ENCODE measurements around the gene RRBP1. TPM values are rescaled to one million over a fixed set of nuclear protein-coding genes. Genes with fewer than 3 reads are reported as not detected.

RRBP1 gene
- total RNA-seq, 1 experiment from 2014 or later = 3.7 TPM

- Histone ChIP-seq H4K20me1 (ENCODE audit: insufficient read depth, low read depth, low read length) (no peaks in the 10 kb centered on the region), H3K27me3 (ENCODE audit: low read length) (no peaks in the 10 kb centered on the region), H3K36me3 (ENCODE audit: insufficient read depth, low read length) (no peaks in the 10 kb centered on the region), H3K9me2 (replicated peaks; ENCODE audit: insufficient read depth, low read length) (no peaks in the 10 kb centered on the region), H3K79me2 (ENCODE audit: low read length) (no peaks in the 10 kb centered on the region), H3K4me3 (ENCODE audit: low read length) (no peak overlapping the region), H3K9ac (ENCODE audit: low read length) (no peak overlapping the region), H3K4me2 (ENCODE audit: low read depth, low read length, poor library complexity, severe bottlenecking) (no peak overlapping the region), H3K27ac (ENCODE audit: low read length) (no peak overlapping the region), H2AFZ (ENCODE audit: low read length) (no peak overlapping the region), H3K9me3 (ENCODE audit: low read length) (no peaks in the 10 kb centered on the region), H3K4me1 (ENCODE audit: low read length) (no peaks in the 10 kb centered on the region)
- no peak for DNase-seq
Observed at GRCh38 chr20:17609811-17610377, 72.1 kb downstream of the RRBP1 start.

- no peak overlapping the region for H3K9ac ChIP-seq (ENCODE audit: low read length)
- no peak overlapping the region for H2AFZ ChIP-seq (ENCODE audit: low read length)
- H3K9me3 ChIP-seq (ENCODE audit: low read length) = no peaks in the 10 kb centered on the region
- H3K36me3 ChIP-seq (ENCODE audit: insufficient read depth, low read length) = no peaks in the 10 kb centered on the region
- H3K9me2 ChIP-seq (replicated peaks; ENCODE audit: insufficient read depth, low read length) = no peaks in the 10 kb centered on the region
- no peaks in the 10 kb centered on the region for H3K4me1 ChIP-seq (ENCODE audit: low read length)
- H3K4me3 ChIP-seq (ENCODE audit: low read length) = no peak overlapping the region
- H3K79me2 ChIP-seq (ENCODE audit: low read length) = no peaks in the 10 kb centered on the region
- H3K27ac ChIP-seq (ENCODE audit: low read length) = no peak overlapping the region
- DNase-seq = no peak
- no peaks in the 10 kb centered on the region for H4K20me1 ChIP-seq (ENCODE audit: insufficient read depth, low read depth, low read length)
- no peaks in the 10 kb centered on the region for H3K27me3 ChIP-seq (ENCODE audit: low read length)
- no peak overlapping the region for H3K4me2 ChIP-seq (ENCODE audit: low read depth, low read length, poor library complexity, severe bottlenecking)
Observed at GRCh38 chr20:17608701-17609497, 73.1 kb downstream of the RRBP1 start.

- H2AFZ ChIP-seq (ENCODE audit: low read length) = no peak overlapping the region
- no peak overlapping the region for H3K9ac ChIP-seq (ENCODE audit: low read length)
- H3K9me3 ChIP-seq (ENCODE audit: low read length) = no peaks in the 10 kb centered on the region
- no peak overlapping the region for H3K4me3 ChIP-seq (ENCODE audit: low read length)
- H3K4me2 ChIP-seq (ENCODE audit: low read depth, low read length, poor library complexity, severe bottlenecking) = no peak overlapping the region
- no peaks in the 10 kb centered on the region for H3K79me2 ChIP-seq (ENCODE audit: low read length)
- H4K20me1 ChIP-seq (ENCODE audit: insufficient read depth, low read depth, low read length) = no peaks in the 10 kb centered on the region
- H3K27ac ChIP-seq (ENCODE audit: low read length) = no peak overlapping the region
- 0 out of 2 replicates have a peak, but pooled peaks cover 3% of the 10 kb centered on the region for H3K4me1 ChIP-seq (ENCODE audit: low read length)
- H3K9me2 ChIP-seq (replicated peaks; ENCODE audit: insufficient read depth, low read length) = no peaks in the 10 kb centered on the region
- H3K27me3 ChIP-seq (ENCODE audit: low read length) = no peaks in the 10 kb centered on the region
- no peaks in the 10 kb centered on the region for H3K36me3 ChIP-seq (ENCODE audit: insufficient read depth, low read length)
- DNase-seq = no peak
Observed at GRCh38 chr20:17606001-17606400, 76.0 kb downstream of the RRBP1 start.

GRCh38 chr20:17605131-17605660 is 76.8 kb downstream of the RRBP1 start:
- DNase-seq = no peak
- Histone ChIP-seq H3K27me3 (ENCODE audit: low read length) (no peaks in the 10 kb centered on the region), H4K20me1 (ENCODE audit: insufficient read depth, low read depth, low read length) (no peaks in the 10 kb centered on the region), H3K9me3 (ENCODE audit: low read length) (no peaks in the 10 kb centered on the region), H3K79me2 (ENCODE audit: low read length) (no peaks in the 10 kb centered on the region), H3K4me2 (ENCODE audit: low read depth, low read length, poor library complexity, severe bottlenecking) (no peak overlapping the region), H3K9ac (ENCODE audit: low read length) (no peak overlapping the region), H2AFZ (ENCODE audit: low read length) (no peak overlapping the region), H3K4me3 (ENCODE audit: low read length) (no peak overlapping the region), H3K36me3 (ENCODE audit: insufficient read depth, low read length) (no peaks in the 10 kb centered on the region), H3K4me1 (ENCODE audit: low read length) (0 out of 2 replicates have a peak, but pooled peaks cover 3% of the 10 kb centered on the region), H3K27ac (ENCODE audit: low read length) (no peak overlapping the region), H3K9me2 (replicated peaks; ENCODE audit: insufficient read depth, low read length) (no peaks in the 10 kb centered on the region)

- Histone ChIP-seq H3K79me2 (ENCODE audit: low read length) (no peaks in the 10 kb centered on the region), H3K27ac (ENCODE audit: low read length) (no peak overlapping the region), H3K9me2 (replicated peaks; ENCODE audit: insufficient read depth, low read length) (no peaks in the 10 kb centered on the region), H3K4me3 (ENCODE audit: low read length) (no peak overlapping the region), H3K9me3 (ENCODE audit: low read length) (no peaks in the 10 kb centered on the region), H3K27me3 (ENCODE audit: low read length) (no peaks in the 10 kb centered on the region), H3K36me3 (ENCODE audit: insufficient read depth, low read length) (no peaks in the 10 kb centered on the region), H3K4me1 (ENCODE audit: low read length) (0 out of 2 replicates have a peak, but pooled peaks cover 3% of the 10 kb centered on the region), H3K4me2 (ENCODE audit: low read depth, low read length, poor library complexity, severe bottlenecking) (no peak overlapping the region), H3K9ac (ENCODE audit: low read length) (no peak overlapping the region), H2AFZ (ENCODE audit: low read length) (no peak overlapping the region), H4K20me1 (ENCODE audit: insufficient read depth, low read depth, low read length) (peaks cover 16% of the 10 kb centered on the region; the same call in 1 of the 2 replicates)
- no peak for DNase-seq
Observed at GRCh38 chr20:17602493-17602892, 79.5 kb downstream of the RRBP1 start.

GRCh38 chr20:17601957-17602356 is 80.1 kb downstream of the RRBP1 start:
- Histone ChIP-seq H3K4me2 (ENCODE audit: low read depth, low read length, poor library complexity, severe bottlenecking) (no peak overlapping the region), H3K79me2 (ENCODE audit: low read length) (no peaks in the 10 kb centered on the region), H3K27ac (ENCODE audit: low read length) (no peak overlapping the region), H4K20me1 (ENCODE audit: insufficient read depth, low read depth, low read length) (peaks cover 20% of the 10 kb centered on the region; the same call in 1 of the 2 replicates), H2AFZ (ENCODE audit: low read length) (no peak overlapping the region), H3K4me1 (ENCODE audit: low read length) (0 out of 2 replicates have a peak, but pooled peaks cover 3% of the 10 kb centered on the region), H3K9ac (ENCODE audit: low read length) (no peak overlapping the region), H3K27me3 (ENCODE audit: low read length) (no peaks in the 10 kb centered on the region), H3K4me3 (ENCODE audit: low read length) (no peak overlapping the region), H3K9me2 (replicated peaks; ENCODE audit: insufficient read depth, low read length) (no peaks in the 10 kb centered on the region), H3K9me3 (ENCODE audit: low read length) (no peaks in the 10 kb centered on the region), H3K36me3 (ENCODE audit: insufficient read depth, low read length) (no peaks in the 10 kb centered on the region)
- DNase-seq = no peak

GRCh38 chr20:17598013-17598550 is 84.0 kb downstream of the RRBP1 start:
- no peaks in the 10 kb centered on the region for H3K27me3 ChIP-seq (ENCODE audit: low read length)
- H3K9me3 ChIP-seq (ENCODE audit: low read length) = no peaks in the 10 kb centered on the region
- H4K20me1 ChIP-seq (ENCODE audit: insufficient read depth, low read depth, low read length) = peaks cover 31% of the 10 kb centered on the region; the same call in 1 of the 2 replicates
- 0 out of 2 replicates have a peak, but pooled peaks cover 3% of the 10 kb centered on the region for H3K4me1 ChIP-seq (ENCODE audit: low read length)
- no peak overlapping the region for H3K27ac ChIP-seq (ENCODE audit: low read length)
- H3K36me3 ChIP-seq (ENCODE audit: insufficient read depth, low read length) = no peaks in the 10 kb centered on the region
- H2AFZ ChIP-seq (ENCODE audit: low read length) = no peak overlapping the region
- H3K4me3 ChIP-seq (ENCODE audit: low read length) = no peak overlapping the region
- H3K9me2 ChIP-seq (replicated peaks; ENCODE audit: insufficient read depth, low read length) = no peaks in the 10 kb centered on the region
- H3K4me2 ChIP-seq (ENCODE audit: low read depth, low read length, poor library complexity, severe bottlenecking) = no peak overlapping the region
- no peak for DNase-seq
- no peak overlapping the region for H3K9ac ChIP-seq (ENCODE audit: low read length)
- H3K79me2 ChIP-seq (ENCODE audit: low read length) = no peaks in the 10 kb centered on the region

GRCh38 chr20:17595856-17596255 is 86.2 kb downstream of the RRBP1 start:
- no peak overlapping the region for H3K4me3 ChIP-seq (ENCODE audit: low read length)
- H3K9me2 ChIP-seq (replicated peaks; ENCODE audit: insufficient read depth, low read length) = no peaks in the 10 kb centered on the region
- no peak overlapping the region for H3K27ac ChIP-seq (ENCODE audit: low read length)
- H3K9ac ChIP-seq (ENCODE audit: low read length) = no peak overlapping the region
- H3K79me2 ChIP-seq (ENCODE audit: low read length) = no peaks in the 10 kb centered on the region
- H4K20me1 ChIP-seq (ENCODE audit: insufficient read depth, low read depth, low read length) = peaks cover 31% of the 10 kb centered on the region; the same call in 1 of the 2 replicates
- H2AFZ ChIP-seq (ENCODE audit: low read length) = no peak overlapping the region
- DNase-seq = no peak
- no peak overlapping the region for H3K4me2 ChIP-seq (ENCODE audit: low read depth, low read length, poor library complexity, severe bottlenecking)
- H3K9me3 ChIP-seq (ENCODE audit: low read length) = no peaks in the 10 kb centered on the region
- H3K27me3 ChIP-seq (ENCODE audit: low read length) = no peaks in the 10 kb centered on the region
- no peaks in the 10 kb centered on the region for H3K4me1 ChIP-seq (ENCODE audit: low read length)
- H3K36me3 ChIP-seq (ENCODE audit: insufficient read depth, low read length) = no peaks in the 10 kb centered on the region

Measured in Karpas-422 (cell line).